Upper lobe of right lung (tissue), 1 donor: ENCODE measurements around the gene UTP20. TPM values are rescaled to one million over a fixed set of nuclear protein-coding genes. Genes with fewer than 3 reads are reported as not detected.

Source experiments
- ATAC-seq: fragments of 200-7000 bp; cut with Tn5 transposase; one replicate; pipeline ENCODE4 v1.9.1; 2020; ENCODE audit warnings: mild to moderate bottlenecking, moderate library complexity
- DNase-seq: peaks from one replicate; pipeline ENCODE4 v3.0.0-alpha.2; 2020
- H3K27ac ChIP-seq: fragments of 200-600 bp; one replicate; pipeline ENCODE4 v1.8.0; 2022
- H3K27me3 ChIP-seq: fragments of 200-600 bp; one replicate; pipeline ENCODE4 v1.8.0; 2022; ENCODE audit warnings: mild to moderate bottlenecking
- H3K36me3 ChIP-seq: fragments of 200-600 bp; one replicate; pipeline ENCODE4 v1.8.0; 2022
- H3K4me1 ChIP-seq: fragments of 200-600 bp; one replicate; pipeline ENCODE4 v1.8.0; 2022
- H3K4me3 ChIP-seq: fragments of 200-600 bp; one replicate; pipeline ENCODE4 v1.8.0; 2022; ENCODE audit warnings: mild to moderate bottlenecking
- H3K9me3 ChIP-seq: fragments of 200-600 bp; one replicate; pipeline ENCODE4 v1.8.0; 2022
- intact Hi-C: fragments of 100-400 bp; cut with DNase I; formaldehyde crosslinking; loops from one replicate; pipeline ENCODE4 v1.11.0; 2022
- total RNA-seq: library from RNA; stranded (reverse); fragmentation: NEBNext Ultra II Directional; extraction: Animal tissue kit (Norgen Biotek cat#: 25700); gene quantifications from one replicate; pipeline ENCODE4 v1.2.1, GENCODE V29; 2021
- TF ChIP-seq, protein P1 (sequence below): fragments of 200-600 bp; IDR thresholded peaks from one replicate; pipeline ENCODE4 v1.8.0; 2022; ENCODE audit warnings: antibody characterized with exemption
- donor health status: DM: no; HTN: yes; CAD: no; lungs with severe emphysema.

Gene UTP20
- total RNA-seq, 1 donor from 2014 or later: 14.0 TPM

- no peak overlapping the region for H3K4me3 ChIP-seq
- DNase-seq (no peak), ATAC-seq (no peak)
- no peaks in the 10 kb centered on the region for H3K27me3 ChIP-seq
- peaks cover 69% of the 10 kb centered on the region for H3K36me3 ChIP-seq
- H3K4me1 ChIP-seq: no peaks in the 10 kb centered on the region
- intact Hi-C loops: no loop called here
- TF ChIP-seq, protein P1, sequence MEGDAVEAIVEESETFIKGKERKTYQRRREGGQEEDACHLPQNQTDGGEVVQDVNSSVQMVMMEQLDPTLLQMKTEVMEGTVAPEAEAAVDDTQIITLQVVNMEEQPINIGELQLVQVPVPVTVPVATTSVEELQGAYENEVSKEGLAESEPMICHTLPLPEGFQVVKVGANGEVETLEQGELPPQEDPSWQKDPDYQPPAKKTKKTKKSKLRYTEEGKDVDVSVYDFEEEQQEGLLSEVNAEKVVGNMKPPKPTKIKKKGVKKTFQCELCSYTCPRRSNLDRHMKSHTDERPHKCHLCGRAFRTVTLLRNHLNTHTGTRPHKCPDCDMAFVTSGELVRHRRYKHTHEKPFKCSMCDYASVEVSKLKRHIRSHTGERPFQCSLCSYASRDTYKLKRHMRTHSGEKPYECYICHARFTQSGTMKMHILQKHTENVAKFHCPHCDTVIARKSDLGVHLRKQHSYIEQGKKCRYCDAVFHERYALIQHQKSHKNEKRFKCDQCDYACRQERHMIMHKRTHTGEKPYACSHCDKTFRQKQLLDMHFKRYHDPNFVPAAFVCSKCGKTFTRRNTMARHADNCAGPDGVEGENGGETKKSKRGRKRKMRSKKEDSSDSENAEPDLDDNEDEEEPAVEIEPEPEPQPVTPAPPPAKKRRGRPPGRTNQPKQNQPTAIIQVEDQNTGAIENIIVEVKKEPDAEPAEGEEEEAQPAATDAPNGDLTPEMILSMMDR: no peak
- no peaks in the 10 kb centered on the region for H3K9me3 ChIP-seq
- no peak overlapping the region for H3K27ac ChIP-seq
Measured at GRCh38 chr12:101338087-101338486, 58.2 kb downstream of the UTP20 start.

DNA sequence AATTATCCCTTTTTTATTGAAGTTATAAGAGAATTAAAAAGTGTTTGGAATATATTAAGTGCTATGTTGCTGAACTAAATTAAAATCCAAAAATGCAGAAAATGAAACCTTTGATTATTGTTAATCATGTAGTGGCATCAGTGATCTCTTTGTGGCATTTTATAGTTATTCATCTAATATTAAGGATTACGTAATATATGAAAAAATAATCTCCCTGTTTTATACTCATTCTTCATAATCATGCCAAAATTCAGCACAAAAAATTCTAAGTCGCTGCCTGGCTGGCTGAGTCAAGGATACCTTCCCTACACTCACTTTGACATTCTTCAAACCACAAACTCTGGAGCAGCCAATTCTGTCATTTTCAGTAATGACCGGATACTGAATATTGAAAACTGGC, 64.0 kb downstream of the UTP20 start:
- TF ChIP-seq, protein P1: no peak
- Histone ChIP-seq H3K27me3 (no peaks in the 10 kb centered on the region), H3K36me3 (peaks cover 92% of the 10 kb centered on the region), H3K27ac (no peak overlapping the region), H3K4me3 (no peak overlapping the region), H3K4me1 (no peaks in the 10 kb centered on the region), H3K9me3 (no peaks in the 10 kb centered on the region)
- intact Hi-C loops: no loop called here
- DNase-seq: no peak
- no peak for ATAC-seq

DNA sequence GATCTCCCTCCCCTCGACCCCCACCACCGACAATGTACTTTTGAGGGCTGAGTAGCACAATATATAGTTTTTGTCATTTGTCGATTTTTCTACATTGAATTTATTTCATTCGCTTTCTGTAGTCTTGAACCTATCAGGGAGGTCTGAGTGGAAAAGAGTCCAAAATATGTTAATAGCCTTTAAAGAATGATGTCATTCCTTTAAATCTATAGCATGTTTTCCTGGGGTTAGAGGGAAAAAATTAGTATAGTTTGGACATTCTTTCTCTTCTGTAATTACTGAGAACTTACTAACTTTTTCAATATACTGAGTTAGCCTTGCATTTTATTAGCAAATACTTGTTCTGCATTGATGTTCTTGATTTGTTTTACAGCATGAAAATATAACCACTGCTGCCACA, 71.8 kb downstream of the UTP20 start:
- no peak for ATAC-seq
- Histone ChIP-seq H3K36me3 (peaks cover 82% of the 10 kb centered on the region), H3K27ac (no peak overlapping the region), H3K9me3 (no peaks in the 10 kb centered on the region), H3K4me3 (no peak overlapping the region), H3K27me3 (no peaks in the 10 kb centered on the region), H3K4me1 (no peaks in the 10 kb centered on the region)
- TF ChIP-seq, protein P1: no peak
- intact Hi-C loops: no loop called here
- DNase-seq: no peak

DNA sequence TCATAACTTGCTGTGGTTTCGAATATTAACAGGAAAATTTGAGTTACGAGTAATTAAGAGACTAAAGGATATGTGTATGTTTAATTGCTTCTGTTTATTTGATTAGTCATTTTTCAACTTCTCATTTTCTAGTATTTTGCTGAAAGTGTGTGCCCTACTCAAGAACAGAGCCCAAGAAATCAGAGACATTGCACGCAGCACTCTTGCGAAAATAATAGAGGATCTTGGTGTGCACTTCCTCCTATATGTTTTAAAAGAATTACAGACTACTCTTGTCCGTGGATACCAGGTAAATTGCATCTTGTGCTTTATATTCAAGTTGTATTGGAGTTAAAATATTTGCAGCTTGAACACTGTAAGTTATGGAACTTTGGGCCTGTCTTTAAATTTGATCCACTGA, 76.9 kb downstream of the UTP20 start:
- DNase-seq (no peak), ATAC-seq (peak; percentile 46)
- intact Hi-C loops: no loop called here
- no peaks in the 10 kb centered on the region for H3K9me3 ChIP-seq
- TF ChIP-seq, protein P1: no peak
- peaks cover 89% of the 10 kb centered on the region for H3K36me3 ChIP-seq
- no peak overlapping the region for H3K4me3 ChIP-seq
- H3K4me1 ChIP-seq: no peaks in the 10 kb centered on the region
- H3K27me3 ChIP-seq: no peaks in the 10 kb centered on the region
- no peak overlapping the region for H3K27ac ChIP-seq

DNA sequence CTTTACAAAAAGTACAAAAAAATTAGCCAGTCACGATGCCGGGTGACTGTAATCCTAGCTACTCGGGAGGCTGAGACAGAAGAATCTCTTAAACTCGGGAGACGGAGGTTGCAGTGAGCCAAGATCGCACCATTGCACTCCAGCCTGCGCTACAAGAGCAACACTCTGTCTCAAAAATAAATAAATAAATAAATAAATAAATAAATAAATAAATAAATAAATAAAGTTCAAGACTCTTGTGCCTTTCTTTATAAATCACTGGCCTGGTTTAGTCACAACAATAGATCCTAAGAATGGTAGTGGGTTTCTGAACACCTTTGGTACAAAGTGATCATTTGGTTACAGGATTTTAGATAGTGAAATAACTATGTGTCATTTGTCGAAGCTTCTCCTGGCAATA, 81.5 kb downstream of the UTP20 start:
- Histone ChIP-seq H3K27me3 (no peaks in the 10 kb centered on the region), H3K36me3 (peaks cover 95% of the 10 kb centered on the region), H3K27ac (no peak overlapping the region), H3K4me3 (no peak overlapping the region), H3K4me1 (no peaks in the 10 kb centered on the region), H3K9me3 (no peaks in the 10 kb centered on the region)
- ATAC-seq (no peak), DNase-seq (no peak)
- intact Hi-C loops: no loop called here
- TF ChIP-seq, protein P1: no peak

DNA sequence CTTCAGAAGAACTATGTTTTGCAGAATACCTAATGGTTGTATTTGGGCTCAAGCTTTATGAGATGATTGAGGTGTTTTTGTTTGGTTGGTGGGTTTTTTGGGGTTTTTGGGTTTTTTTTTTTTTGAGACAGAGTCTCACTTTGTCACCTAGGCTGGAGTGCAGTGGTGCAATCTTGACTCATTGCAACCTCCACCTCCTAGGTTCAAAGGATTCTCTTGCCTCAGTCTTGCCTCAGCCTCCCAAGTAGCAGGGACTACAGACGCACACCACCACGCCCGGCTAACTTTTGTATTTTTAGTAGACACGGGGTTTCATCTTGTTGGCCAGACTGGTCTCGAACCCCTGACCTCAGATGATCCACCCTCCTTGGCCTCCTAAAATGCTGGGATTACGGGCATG, 88.1 kb downstream of the UTP20 start:
- ATAC-seq: no peak
- H3K27me3 ChIP-seq: no peaks in the 10 kb centered on the region
- intact Hi-C loops: no loop called here
- no peak for DNase-seq
- TF ChIP-seq, protein P1: no peak
- H3K36me3 ChIP-seq: peaks cover 96% of the 10 kb centered on the region
- no peaks in the 10 kb centered on the region for H3K4me1 ChIP-seq
- H3K9me3 ChIP-seq: no peaks in the 10 kb centered on the region
- no peak overlapping the region for H3K27ac ChIP-seq
- no peak overlapping the region for H3K4me3 ChIP-seq
